Measurements from ENCODE around the gene KRT9. TPM values are rescaled to one million over a fixed set of nuclear protein-coding genes. Genes with fewer than 3 reads are reported as not detected.

Gene KRT9
- polyA plus RNA-seq, 3 donors = not detected

DNA sequence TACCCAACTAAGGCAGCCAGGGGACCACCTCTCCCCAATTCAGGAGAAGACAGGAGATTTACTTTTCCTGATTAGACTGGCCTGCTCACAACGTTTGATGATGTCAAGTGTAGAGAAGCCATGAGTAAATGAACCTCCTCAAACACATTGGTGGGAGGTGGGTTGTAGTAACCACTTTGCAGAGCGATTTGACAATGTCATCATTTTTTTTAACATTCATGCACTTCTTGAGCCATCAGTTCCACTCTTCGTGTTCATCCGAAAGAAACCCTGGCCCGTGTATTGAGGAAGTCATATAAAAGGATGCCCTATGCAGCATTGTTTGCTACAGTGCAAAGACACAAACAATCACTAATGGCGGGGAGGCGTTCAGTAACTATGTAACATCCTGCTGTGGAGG is 38.2 kb downstream of the KRT9 start:
- no peak for DNase-seq (ENCODE audit: low read depth in 3 of 3, low spot score in 2 of 3)

- no peak for DNase-seq (ENCODE audit: low read depth in 3 of 3, low spot score in 2 of 3)
Measured at GRCh38 chr17:41532947-41533570, 38.8 kb downstream of the KRT9 start.

DNA sequence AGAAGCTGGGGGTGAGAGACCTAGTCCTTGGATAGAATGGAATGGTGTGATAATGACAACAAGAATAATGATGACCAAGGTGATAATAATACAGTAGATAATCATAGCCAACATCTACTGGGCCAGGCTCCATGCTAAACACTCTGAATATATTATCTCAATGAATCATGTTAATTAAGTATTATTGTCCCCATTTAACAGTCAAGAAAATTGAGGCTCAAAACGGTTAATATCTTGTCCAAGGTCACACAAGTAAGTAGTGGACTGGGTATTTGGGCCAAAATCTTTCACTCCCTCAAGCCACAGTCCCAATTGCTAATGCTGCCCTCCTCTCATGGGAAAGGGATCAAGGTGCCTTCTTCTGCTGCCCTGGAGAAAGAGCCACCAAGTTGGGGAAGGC is 39.9 kb downstream of the KRT9 start:
- no peak for DNase-seq (ENCODE audit: low read depth in 3 of 3, low spot score in 2 of 3)

DNA sequence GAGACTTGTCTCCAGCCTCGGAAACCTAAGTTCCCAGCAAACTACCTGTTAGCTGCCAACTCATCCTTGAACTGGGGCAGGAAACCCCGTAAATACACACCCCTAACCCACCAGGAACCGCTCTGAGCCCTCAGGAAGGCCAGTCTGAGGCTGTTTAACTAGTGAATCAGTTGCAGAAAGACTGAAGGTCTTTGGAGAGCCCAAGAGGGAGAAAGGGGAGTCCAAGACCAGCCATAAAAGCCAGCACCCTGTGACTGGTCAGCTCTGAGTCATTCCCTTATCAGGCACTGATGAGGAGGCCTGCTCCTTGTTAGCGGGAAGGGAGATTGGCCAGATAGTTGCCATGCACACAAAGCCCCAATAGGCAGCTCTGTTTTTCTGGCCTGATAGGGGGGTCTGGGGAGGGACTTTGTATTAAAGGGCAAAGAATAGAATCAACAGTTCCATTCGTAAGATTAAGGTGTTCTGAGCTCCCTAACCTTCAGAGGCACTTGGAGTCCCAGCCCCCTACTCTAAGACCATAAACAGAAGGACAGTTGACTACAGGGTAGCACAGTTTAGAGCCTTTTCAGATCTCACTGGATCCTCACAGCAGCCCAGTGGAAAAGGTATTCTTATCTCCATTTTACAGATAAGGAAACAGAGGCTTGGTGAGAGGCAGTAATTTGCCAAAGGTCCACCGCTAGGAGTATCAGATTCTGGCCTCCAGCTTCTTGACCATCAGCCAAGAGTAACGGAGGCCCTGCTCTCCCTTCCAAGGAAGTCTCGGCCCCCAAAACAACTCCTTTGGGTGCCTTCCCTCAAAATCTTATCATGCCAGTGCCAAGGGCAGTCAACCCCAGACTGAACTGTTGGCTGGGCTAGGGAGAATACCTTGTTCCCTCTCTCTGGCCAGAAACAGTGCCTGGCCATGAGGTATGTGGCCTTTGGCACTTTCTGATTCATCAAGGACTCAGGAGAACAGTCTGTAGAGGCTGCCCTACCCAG is 41.5 kb downstream of the KRT9 start:
- no peak for DNase-seq (ENCODE audit: low read depth in 3 of 3, low spot score in 2 of 3)

- DNase-seq (ENCODE audit: low read depth in 3 of 3, low spot score in 2 of 3) = no peak
Measured at GRCh38 chr17:41529491-41529915, 42.4 kb downstream of the KRT9 start.

DNA sequence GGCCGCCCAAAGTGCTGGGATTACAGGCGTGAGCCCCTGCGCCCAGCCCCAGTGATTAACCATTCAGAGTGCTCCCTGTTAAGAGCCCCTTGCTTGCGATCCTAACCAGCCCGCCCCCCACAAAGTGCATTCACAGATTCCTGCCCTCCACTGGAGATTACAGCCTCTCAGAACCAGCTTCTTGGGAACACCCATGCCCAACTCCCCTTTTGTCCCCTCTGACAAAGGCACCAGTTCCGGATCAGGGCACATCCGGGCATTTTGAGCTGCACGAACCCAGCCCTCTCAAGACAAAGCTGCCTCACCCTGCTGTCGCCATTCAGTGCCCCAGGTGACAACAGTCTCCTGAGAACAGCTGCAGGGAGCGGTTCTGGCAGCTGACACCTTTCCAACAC is 42.9 kb downstream of the KRT9 start:
- no peak for DNase-seq (ENCODE audit: low read depth in 3 of 3, low spot score in 2 of 3)

DNA sequence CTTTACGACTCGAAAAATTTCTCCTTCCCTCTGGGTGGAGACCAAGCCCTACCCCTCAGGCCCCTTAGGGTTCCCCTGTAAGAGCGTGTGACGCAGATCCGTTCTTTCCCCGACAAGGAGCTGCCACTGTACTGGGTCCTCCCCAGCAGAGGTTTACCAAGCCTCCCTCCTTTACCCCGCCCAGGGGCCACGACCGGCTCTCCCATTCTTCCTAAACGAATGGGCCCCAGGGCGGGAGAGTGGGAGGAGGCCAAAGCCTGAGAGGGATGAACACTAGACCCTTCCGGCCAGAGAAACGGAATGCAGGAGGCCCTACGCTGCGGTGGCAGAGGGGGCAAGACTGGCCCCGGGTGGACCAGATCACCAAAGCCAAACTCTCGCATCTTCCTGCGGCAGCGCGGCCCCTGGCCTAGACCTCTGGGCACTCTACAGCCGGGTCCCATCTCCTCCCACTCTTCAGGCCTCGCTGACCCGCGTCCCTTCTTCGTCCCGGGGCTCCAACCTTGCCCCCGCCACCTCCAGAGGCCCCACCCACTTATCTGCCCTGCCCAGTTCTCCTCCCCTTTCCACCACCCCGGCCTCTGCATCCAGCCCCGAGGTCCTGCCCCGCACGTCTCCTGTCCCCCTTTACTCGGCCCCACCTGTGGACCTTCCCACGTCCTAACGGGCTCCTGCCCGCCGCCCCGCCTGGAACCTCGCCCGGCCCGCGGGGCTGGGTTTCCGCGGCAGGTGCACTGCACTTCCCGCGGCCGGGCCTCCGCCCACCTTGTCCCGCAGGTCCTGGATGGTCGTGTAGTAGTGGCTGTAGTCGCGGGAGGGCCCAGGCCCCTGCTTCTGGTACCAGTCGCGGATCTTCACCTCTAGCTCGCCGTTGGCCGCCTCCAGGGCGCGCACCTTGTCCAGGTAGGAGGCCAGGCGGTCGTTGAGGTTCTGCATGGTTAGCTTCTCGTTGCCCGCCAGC is 44.5 kb downstream of the KRT9 start:
- no peak for DNase-seq (ENCODE audit: low read depth in 3 of 3, low spot score in 2 of 3)

DNA sequence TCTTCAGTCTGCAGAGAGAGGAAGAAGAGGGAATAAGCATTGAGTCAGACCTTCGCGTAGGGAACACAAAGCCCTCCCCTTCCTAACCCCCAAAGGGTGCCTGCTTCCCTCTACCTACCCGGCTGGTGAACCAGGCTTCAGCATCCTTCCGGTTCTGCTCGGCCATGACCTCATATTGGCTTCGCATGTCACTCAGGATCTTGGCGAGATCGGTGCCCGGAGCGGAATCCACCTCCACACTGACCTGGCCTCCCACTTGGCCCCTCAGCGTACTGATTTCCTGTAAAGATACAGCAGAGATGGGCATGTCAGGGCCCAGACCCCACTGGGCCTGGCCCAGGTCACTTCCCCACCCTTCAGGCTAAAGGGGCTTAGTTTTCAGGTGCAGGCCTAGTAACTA is 47.6 kb downstream of the KRT9 start:
- DNase-seq (ENCODE audit: low read depth in 3 of 3, low spot score in 2 of 3) = no peak

GRCh38 chr17:41523787-41524186 is 48.1 kb downstream of the KRT9 start:
- DNase-seq (ENCODE audit: low read depth in 3 of 3, low spot score in 2 of 3) = no peak

DNA sequence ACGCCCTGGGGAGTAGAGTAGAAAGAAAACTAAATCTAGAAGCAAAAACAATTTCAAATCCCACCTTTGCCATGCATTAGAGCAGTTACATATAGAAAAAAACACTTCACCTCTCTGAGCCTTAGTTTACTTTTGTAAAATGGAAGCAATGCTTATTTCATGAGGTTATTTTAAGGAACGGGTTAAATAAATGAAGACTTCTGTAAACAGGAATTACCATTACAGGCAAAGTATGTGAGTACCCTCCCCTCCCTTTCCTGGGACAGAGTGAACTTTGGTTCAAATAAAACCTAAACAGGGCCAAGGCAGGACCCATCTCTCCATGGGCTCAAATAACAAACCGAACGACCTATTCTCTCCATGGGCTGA is 48.6 kb downstream of the KRT9 start:
- DNase-seq (ENCODE audit: low read depth in 3 of 3, low spot score in 2 of 3) = no peak

DNA sequence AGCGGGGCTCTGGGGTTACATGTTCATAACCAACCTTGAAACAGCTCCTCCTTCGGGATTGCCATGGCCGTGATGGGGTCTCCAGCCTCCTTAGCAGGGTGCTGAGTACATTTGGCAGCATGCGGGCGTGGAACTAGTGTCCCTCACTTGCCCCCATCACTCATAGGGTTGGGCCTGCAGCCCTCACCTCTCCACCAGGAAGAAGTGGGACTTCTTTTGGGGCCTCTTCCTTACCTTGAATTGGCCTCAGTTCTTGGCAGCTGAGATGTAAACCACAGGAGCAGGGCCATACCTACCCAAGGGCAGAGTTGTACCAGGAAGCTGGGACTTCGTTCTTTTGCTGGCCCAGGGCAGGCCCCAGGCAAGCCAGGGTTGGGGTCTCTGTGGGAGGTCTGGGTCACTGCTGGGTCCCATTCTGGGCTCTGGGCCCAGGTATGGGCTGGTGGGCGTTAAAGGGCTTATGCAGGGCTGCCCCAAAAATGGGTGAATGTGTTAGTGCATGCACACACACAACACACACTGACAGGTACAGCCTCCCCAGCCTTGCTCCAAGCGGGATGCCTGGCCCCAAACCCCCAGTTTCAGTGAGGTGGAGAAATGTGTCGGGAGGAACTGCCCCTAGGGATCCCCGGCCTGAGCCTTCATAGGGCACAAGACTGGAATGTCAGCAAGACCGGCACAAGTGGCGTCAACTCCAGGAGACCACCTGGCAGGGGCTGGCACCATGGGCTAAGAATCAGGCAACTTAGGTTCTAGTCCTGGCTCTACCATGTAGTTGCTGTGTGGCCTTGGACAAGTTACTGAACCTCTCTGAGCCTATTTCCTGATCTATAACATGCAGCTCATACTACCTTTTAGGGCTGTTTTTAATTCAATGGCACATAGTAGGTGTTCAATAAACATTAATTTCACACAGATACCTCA is 49.3 kb downstream of the KRT9 start:
- DNase-seq (ENCODE audit: low read depth in 3 of 3, low spot score in 2 of 3) = no peak

GRCh38 chr17:41521574-41522261 is 50.1 kb downstream of the KRT9 start:
- DNase-seq (ENCODE audit: low read depth in 3 of 3, low spot score in 2 of 3) = no peak

DNA sequence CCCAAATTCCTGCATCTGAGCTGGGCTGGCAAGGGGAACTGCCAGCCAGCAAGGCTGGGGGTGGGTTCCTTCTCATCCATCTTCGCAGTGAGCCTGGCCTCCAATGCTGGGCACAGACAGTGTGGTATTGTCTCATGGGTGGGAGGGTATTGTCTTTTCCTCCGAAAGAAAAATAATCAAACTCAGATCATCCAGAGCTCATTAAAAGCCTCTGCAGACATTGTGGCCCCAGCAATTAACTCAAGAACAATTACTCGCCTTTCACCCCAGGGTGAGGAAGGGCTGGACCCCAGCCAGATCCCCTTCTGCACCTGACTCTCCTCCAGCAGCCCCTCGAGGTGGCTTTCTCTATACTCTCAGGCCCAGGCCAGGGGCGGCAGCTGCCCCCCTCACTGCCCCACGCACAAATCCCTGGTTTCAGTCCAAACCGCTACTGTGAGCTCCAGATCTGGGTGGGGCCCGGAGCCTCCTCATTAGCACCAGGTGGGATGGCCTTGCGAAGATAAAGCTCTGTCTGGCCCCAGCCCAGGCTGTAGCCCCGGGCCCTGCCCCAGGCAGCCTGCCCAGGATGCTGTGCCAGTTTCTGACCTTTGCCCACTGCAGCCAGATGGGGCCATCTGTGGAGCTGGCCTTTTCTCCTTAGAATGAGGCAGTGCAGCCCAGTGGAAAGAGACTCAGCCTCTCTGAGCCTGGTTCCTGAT is 50.9 kb downstream of the KRT9 start:
- no peak for DNase-seq (ENCODE audit: low read depth in 3 of 3, low spot score in 2 of 3)

GRCh38 chr17:41519501-41520224 is 52.2 kb downstream of the KRT9 start:
- no peak for DNase-seq (ENCODE audit: low read depth in 3 of 3, low spot score in 2 of 3)

GRCh38 chr17:41518789-41519449 is 52.9 kb downstream of the KRT9 start, which contains the start of gene KRT15:
TSS of gene KRT15 (minus strand) at chr17:41518890. CDS start at chr17:41518827, 63 bp downstream.
- DNase-seq (ENCODE audit: low read depth in 3 of 3, low spot score in 2 of 3) = no peak

GRCh38 chr17:41518031-41518430 is 53.8 kb downstream of the KRT9 start:
- DNase-seq (ENCODE audit: low read depth in 3 of 3, low spot score in 2 of 3) = no peak

GRCh38 chr17:41516830-41517283 is 55.0 kb downstream of the KRT9 start:
- no peak for DNase-seq (ENCODE audit: low read depth in 3 of 3, low spot score in 2 of 3)
